ENCODE results near the gene RNF38. TPM values are rescaled to one million over a fixed set of nuclear protein-coding genes. Genes with fewer than 3 reads are reported as not detected.
"Not testable (repeated sequence)": the region's sequence is repeated elsewhere in the genome, so short reads cannot be mapped to it uniquely, and the experiment has no call there.

The RNF38 gene
- total RNA-seq, 1 donor from 2014 or later: 30.0 TPM

DNA sequence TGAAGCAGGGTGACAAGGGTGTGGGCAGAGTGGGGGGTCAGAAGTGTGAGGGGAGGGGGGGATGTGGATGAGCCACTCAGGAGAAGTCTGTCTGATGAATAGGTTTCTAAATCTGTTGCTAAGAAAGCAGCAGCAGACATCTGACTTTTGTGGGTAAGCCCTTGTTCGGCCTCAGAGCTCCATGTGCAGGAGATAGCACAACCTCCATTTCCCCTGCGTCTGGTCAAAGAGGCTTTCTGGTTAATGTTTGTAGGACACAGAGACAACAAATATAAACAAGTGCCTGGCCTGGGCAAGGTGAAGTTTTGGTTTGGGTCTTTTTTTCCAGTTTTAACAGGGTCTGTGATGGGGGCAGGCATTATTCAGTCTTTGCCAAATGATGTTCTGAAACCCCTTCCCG, 84.8 kb downstream of the RNF38 start:
- no peak for ATAC-seq
- intact Hi-C loops (cut with micrococcal nuclease): no loop called here

DNA sequence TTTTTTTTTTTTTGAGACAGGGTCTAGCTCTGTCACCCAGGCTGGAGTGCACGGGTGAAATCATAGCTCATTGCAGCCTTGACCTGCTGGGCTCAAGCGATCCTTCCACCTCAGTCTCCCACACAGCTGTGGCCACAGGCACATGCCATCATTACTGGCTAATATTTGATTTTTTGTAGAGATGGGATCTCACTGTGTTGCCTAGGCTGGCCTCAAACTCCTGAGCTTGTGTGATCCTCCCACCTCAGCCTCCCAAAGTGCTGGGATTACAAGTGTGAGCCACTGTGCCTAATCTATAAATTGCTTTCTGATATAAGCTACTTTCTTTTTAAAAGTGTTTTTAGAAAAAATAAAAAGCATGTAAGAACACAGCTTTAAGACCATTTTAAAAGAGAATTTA, 85.3 kb downstream of the RNF38 start:
- intact Hi-C loops (cut with micrococcal nuclease): no loop called here
- ATAC-seq: no peak

More for the DNA sequence above, 84.8 kb downstream of the RNF38 start:
- DNase-seq: no peak

DNA sequence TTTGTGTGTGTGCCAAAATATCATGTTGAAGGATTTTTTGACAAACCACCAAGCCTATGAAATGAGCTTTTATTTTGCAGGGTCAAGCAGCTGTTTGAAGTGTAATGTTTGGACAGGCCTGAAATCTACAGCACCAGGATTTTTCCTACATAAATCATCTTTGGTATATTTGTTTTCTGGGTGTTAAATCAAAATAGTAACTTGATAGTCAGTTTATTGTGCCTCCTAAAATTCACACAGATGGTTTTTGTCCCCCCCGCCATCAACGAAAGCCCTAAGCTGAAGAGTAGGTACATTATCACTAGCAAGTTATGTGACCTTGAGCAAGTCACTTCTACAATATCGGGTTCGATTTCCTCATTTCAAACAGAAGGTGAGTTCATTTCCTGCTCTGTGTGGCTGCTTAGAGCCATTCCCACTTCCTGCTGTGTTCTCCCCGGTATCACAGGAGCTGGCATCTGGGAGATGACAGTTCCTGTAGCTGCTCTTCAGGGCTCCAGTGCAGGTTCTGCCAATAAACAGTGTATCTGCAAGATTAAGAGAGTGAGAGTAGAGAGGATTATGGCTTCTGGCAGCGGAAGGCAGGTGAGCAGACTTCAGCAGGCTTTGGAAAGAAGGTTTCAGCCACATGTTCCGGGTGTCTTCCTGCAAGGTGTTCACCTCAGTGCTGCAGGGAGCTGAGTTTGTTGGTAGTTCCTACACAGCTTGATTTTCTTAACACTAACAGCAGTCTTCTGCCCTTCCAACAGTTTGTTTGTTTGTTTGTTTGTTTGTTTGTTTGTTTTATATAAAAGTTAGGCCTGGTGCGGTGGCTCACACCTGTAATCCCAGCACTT, 93.4 kb downstream of the RNF38 start:
- DNase-seq: no peak
- intact Hi-C loops (cut with micrococcal nuclease): no loop called here
- no peak for ATAC-seq

More for the DNA sequence above, 85.3 kb downstream of the RNF38 start:
- no peak for DNase-seq

DNA sequence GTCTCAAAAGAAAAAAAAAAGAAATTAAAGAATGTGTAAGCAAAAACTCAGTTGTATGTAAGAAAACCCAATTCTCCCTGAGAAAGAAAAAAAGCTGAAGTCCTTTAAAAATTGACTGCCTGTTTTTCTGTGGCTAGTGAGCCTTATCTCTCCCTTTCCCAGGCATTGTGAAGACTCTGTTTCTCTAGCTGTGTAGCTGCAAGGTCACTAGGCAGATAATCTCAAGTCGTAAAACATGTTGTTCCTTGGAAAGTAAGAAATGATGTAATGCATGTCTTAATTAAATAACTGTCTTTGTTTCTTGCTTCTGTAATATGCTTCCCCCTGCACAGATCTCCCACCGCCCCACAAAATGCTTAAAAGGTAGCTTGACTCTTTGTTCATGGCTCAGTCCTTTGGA, 95.7 kb downstream of the RNF38 start:
- DNase-seq; ATAC-seq; intact Hi-C loops (cut with micrococcal nuclease): not testable (repeated sequence)

DNA sequence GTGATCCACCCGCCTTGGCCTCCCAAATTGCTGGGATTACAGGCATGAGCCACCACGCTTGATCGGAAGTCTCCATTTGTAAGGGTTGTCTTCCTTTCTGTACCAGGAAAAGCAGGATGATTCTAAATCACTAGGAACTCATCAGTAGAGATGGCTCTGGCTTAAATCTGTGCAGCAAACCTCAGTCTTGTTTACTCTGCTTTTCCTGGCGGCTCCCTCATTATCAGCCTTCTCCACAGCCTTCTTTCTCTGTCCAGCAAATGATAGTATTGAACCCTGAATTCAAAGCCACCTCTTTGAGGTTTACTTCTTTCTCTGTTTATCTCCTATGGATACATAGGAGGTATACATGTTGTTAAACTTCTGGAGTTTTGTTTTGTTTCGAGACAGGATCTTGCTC, 98.8 kb downstream of the RNF38 start:
- intact Hi-C loops (cut with micrococcal nuclease): no loop called here
- ATAC-seq: no peak

DNA sequence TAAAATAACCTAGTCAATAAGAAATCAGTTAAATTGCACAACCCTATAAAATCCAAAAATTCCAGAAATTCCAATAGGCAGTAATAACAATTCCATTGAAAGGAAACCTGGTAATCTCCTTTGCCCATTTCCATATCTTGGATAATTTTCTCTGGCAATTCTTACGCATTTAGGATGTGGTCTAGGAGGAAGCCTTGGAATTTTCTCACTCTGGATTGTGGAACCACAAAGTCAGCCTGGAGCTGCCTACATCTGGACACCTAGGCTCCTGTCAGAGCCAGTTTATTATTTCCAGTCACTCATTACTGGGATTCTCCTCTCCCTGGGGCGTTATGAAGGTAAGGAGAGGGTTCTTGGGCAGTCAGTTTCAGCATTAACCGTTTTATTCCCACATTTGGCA, 101.5 kb downstream of the RNF38 start:
- ATAC-seq (no peak), DNase-seq (no peak)
- intact Hi-C loops (cut with micrococcal nuclease): no loop called here

More for the DNA sequence above, 98.8 kb downstream of the RNF38 start:
- DNase-seq: no peak

GRCh38 chr9:36297798-36298197, 102.3 kb downstream of the RNF38 start:
- intact Hi-C loops (cut with micrococcal nuclease): no loop called here
- DNase-seq: no peak
- no peak for ATAC-seq

GRCh38 chr9:36294996-36295395, 105.1 kb downstream of the RNF38 start:
- ATAC-seq; DNase-seq; intact Hi-C loops (cut with micrococcal nuclease): not testable (repeated sequence)

- no peak for DNase-seq
- ATAC-seq: no peak
- intact Hi-C loops (cut with micrococcal nuclease): no loop called here
Measured at GRCh38 chr9:36293918-36294317, 106.2 kb downstream of the RNF38 start.

- intact Hi-C loops (cut with micrococcal nuclease): no loop called here
- DNase-seq (no peak), ATAC-seq (no peak)
Measured at GRCh38 chr9:36293171-36293570, 106.9 kb downstream of the RNF38 start.

- intact Hi-C loops (cut with micrococcal nuclease): no loop called here
- no peak for ATAC-seq
- DNase-seq: no peak
Measured at GRCh38 chr9:36292641-36293040, 107.4 kb downstream of the RNF38 start.

- ATAC-seq (no peak), DNase-seq (no peak)
- intact Hi-C loops (cut with micrococcal nuclease): no loop called here
Measured at GRCh38 chr9:36290996-36291395, 109.1 kb downstream of the RNF38 start.

GRCh38 chr9:36289836-36290435, 110.1 kb downstream of the RNF38 start:
- no peak for DNase-seq
- no peak for ATAC-seq
- intact Hi-C loops (cut with micrococcal nuclease): no loop called here

DNA sequence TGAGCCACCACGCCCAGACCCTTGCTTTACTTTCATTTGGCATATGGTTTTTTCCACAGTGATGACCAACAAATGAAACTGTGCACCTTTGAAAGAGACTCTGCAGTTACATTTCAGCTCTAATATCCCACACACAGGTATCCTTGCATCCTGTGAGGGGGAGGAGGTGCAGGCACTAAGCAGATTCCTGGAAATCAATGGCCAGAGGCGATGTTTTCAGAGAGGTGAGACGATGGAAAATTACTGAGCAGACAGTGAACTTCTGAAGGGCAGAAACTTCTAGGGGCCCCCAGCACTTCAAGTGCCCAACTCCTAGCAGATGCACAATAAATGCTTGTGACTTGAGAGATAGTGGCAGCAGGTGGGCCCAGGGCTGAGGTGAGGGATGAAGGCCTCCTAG, 112.0 kb downstream of the RNF38 start:
- no peak for ATAC-seq
- DNase-seq: no peak
- intact Hi-C loops (cut with micrococcal nuclease): no loop called here

Other genes starting within 250 kb of the RNF38 start
- gene CCIN, start 230.9 kb downstream of the RNF38 start, total RNA-seq: 0.17 TPM
- gene CLTA, start 209.3 kb downstream of the RNF38 start, total RNA-seq: 60.7 TPM
- 12.3 TPM for gene GNE, start 141.8 kb downstream of the RNF38 start, total RNA-seq
- gene MELK, start 172.6 kb upstream of the RNF38 start, total RNA-seq: 0.64 TPM

Measured in left ventricle myocardium superior (tissue), 1 donor.